GM13976 (cell line): ENCODE measurements around the gene MYT1.

ENCODE experiments used
- DNase-seq: peaks from one replicate; pipeline ENCODE4 v3.0.0; 2012; ENCODE audit warnings: low spot score
- in situ Hi-C: fragments of 300-500 bp; cut with MboI; formaldehyde crosslinking; loops from one replicate; pipeline ENCODE4 v1.12.0; 2022; ENCODE audit warnings: low sequenced_read_pairs, mixed read lengths, inconsistent platforms; ENCODE audit not compliant: unreplicated experiment
- TF ChIP-seq, protein P1 (sequence below): IDR thresholded peaks from 2 replicates; pipeline ENCODE4 v1.5.1; 2012; ENCODE audit warnings: borderline replicate concordance, mild to moderate bottlenecking; ENCODE audit not compliant: insufficient read depth; ENCODE audit errors: extremely low read depth, missing control alignments, control extremely low read depth

Gene MYT1

GRCh38 chr20:64139199-64140060 is 24.8 kb upstream of the MYT1 start:
- DNase-seq = no peak
- TF ChIP-seq, protein P1, sequence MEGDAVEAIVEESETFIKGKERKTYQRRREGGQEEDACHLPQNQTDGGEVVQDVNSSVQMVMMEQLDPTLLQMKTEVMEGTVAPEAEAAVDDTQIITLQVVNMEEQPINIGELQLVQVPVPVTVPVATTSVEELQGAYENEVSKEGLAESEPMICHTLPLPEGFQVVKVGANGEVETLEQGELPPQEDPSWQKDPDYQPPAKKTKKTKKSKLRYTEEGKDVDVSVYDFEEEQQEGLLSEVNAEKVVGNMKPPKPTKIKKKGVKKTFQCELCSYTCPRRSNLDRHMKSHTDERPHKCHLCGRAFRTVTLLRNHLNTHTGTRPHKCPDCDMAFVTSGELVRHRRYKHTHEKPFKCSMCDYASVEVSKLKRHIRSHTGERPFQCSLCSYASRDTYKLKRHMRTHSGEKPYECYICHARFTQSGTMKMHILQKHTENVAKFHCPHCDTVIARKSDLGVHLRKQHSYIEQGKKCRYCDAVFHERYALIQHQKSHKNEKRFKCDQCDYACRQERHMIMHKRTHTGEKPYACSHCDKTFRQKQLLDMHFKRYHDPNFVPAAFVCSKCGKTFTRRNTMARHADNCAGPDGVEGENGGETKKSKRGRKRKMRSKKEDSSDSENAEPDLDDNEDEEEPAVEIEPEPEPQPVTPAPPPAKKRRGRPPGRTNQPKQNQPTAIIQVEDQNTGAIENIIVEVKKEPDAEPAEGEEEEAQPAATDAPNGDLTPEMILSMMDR = no peak

DNA sequence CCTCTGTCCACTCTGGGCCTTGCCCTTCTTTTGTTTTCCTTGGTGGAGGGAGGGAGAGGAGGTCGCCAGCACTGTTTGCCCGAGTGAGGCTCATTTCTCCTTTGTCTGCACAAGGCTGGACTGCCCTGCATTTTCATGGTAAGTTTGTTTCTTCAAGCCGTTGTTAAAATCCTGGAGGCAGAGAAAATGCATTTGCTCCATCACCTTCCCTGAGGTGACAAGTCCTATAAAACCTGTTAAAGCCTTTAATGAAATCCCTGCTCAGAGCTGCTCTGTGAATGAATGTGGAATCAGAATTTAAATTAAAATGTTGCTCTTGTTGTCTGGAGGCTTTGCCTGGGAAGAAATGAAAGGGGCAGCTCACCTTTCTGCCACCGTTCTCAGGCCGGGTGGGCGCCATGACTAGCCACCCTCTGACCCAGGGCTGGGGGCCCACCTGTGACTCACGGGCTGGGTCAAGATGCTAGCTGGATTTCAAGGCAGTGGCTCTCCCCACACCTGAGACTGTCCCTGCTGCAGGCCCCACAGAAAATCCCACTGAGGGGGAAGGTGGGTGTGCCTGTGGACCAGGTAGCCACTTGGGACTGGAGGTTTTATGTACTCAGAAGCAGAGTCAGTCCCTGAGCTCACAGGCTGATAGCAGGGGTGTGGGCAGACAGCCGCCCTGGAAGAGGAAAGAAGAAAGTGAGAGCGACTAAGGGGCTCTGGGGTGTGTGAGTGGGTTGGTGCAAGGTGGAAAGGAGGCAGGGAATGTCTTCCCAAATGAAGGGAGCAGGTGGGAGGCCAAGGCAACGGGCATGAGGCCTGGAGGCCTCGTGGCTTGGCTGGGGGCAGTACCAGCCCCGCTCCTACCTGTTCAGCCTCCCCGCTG is 24.0 kb upstream of the MYT1 start:
- DNase-seq = no peak
- in situ Hi-C loops = no loop called here
- TF ChIP-seq, protein P1 = no peak

More at GRCh38 chr20:64139199-64140060, 24.8 kb upstream of the MYT1 start:
- in situ Hi-C loops = no loop called here

DNA sequence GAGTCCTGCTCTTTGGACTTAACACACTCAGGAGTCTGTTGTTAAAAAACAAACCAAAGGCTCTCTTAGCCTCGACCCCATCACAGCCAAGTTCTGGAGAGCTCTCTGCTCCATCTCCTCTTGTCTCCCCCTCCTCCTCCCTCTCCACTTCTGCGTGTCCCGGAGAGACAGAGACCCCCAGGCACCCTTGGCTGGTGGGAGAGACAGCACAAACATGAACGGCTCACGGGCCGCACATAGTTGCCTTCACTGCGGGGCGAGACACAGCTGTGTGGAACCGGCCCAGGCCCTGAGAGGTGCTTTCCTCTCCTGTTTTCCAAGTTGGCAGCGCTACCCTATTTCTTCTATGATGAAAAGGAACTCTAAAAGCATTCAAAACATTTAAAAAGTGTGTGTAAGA is 23.3 kb upstream of the MYT1 start:
- in situ Hi-C loops = no loop called here
- no peak for DNase-seq

DNA sequence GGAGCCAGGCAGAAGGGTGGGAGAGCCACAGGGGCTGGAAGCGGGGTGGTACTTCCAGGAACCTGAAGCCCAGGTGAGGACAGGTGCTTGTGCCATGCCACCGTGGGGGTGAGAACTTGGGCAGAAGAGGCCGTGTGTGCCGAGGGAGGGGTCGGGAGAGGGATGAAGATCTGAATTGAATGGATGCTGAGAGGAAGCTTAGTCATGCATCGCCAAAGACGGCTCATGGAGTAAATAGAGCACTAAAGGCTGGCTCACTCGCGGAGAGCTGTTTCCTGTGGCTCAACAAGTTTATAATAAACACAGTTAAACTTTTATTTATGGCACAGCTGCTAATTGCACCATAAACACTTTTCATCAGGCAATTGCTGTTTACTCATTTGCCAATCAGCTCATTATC is 21.7 kb upstream of the MYT1 start:
- TF ChIP-seq, protein P1 = no peak
- in situ Hi-C loops = no loop called here
- no peak for DNase-seq

More for the DNA sequence above, 23.3 kb upstream of the MYT1 start:
- TF ChIP-seq, protein P1 = no peak

DNA sequence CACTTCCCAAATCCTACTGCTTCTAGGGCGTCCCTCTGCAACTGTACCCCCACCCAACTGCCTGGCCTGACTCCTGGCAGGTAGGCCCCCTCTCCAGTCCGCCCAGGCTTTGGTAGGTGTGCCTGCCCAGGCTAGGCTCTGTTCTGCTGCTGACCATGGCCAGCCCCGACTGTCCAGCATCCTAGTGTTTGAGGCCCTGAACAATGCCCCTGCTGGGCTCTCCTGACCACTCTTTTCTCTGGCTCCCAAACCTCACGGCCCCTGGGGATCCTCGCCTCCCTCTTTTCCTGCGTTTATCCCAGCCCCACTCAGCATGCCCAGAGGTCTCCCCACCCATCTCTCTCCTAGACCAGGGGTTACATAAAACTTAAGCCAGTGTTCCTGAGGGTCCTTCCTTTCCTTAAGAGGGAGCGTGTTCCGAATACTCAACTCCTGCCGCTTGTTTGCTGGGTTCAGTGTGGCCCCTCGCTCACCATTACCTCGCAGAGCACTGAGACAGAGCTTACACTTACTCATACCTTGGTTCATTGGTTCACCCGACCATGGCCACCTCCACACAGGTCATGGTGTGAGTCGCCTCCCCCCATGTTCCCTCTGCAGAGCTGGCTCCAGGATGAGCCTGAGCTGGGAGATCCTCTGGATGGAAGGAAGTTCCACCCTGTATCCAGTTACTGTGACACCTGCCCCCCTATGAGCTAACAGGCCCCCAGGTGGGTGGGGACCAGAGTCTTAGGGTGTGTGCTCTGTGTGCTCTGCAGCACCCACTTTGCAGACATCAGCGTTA is 21.0 kb upstream of the MYT1 start:
- in situ Hi-C loops = no loop called here
- TF ChIP-seq, protein P1 = no peak
- DNase-seq = no peak

DNA sequence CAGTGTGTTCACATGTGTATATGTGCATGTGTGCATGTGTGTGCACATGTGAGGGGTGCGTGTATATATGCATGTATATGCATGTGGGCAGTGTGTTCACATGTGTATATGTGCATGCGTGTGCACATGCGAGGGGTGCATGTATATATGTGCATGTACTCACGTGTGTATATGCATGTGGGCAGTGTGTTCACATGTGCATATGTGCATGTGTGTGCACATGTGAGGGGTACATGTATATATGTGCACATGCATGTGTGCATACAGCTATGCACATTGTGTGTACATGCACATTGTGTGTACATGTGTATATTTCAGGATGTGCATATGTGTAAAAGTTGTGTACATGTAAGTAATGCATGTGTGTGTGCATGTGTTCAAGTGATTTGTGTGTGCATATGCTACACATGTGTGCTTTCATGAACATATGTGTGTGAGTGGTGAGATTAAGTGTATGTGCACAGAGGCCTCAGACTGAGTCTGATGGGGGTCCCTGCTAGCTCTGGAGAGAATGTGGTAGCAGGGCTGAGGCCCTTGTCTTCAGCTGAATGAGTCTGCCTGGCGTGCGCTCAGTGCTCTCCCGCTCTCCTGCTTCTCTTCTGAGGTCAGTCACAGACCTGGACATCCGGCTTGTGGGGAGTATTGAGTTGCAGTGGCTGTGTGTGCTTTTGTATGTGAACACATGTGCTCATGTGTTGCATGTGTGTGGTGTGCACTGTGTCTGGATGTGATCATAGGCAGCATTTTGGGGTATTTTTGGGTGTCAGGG is 19.9 kb upstream of the MYT1 start:
- no peak for DNase-seq
- TF ChIP-seq, protein P1 = no peak
- in situ Hi-C loops = no loop called here
